NCI-H1694 (cell line): Measurements from ENCODE around the gene UFD1.
A peak's percentile ranks its signal among the peaks of the same experiment; 100 is the strongest.

Experiments used
- DNase-seq: peaks from one replicate; lab custom pipeline; 2025; lab: John Stamatoyannopoulos, UW

The UFD1 gene

GRCh38 chr22:19470010-19470409 is 9.0 kb downstream of the UFD1 start:
- no peak for DNase-seq

GRCh38 chr22:19469421-19469820 is 9.6 kb downstream of the UFD1 start:
- no peak for DNase-seq

DNA sequence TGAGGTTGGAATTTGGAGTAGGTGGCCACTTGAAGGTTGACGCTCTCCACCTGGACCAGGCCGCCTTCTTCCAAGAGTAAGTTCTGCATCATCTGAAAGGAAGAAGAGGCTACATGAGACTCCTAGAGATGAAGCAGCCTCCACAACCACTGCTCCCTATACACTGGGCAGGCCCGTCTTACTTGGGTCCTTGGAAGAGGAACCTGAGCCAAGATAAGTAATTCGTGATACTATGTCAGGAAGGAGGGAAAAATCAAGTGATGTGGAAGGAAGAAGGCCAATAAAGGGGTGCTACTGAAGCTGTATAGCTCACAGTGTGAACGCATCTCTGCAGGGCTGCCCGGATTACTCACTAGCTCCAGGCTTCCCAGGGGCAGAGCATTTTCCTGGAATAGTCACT is 11.1 kb downstream of the UFD1 start:
- DNase-seq = no peak

GRCh38 chr22:19466848-19467752 is 11.9 kb downstream of the UFD1 start:
- DNase-seq = no peak

DNA sequence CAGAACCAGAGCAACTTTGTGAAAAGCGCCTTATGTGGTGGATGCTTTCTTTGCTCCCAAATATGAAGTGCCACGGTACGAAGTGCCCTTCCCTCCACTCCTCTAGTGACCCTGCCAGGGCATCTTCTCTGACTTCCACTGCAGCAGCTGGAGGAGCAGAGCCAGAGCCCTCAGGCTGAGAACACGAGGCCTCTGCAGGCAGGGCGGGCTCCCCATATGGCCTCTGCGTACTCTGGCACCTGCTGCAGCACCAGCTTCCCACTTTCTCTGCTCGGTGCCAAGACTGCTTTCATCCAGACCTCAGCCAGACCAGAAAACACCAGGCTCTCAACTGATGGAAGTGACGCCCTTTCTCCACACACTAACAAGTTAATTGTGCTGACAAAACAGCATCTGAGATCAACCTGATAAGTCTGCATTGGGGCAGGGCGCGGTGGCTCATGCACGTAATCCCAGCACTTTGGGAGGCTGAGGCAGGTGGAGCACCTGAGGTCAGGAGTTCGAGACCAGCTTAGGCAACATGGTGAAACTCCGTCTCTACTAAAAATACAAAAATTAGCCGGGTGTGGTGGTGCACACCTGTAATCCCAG is 12.8 kb downstream of the UFD1 start:
- peak; percentile 73 for DNase-seq

- DNase-seq = no peak
Measured at GRCh38 chr22:19464975-19465374, 14.0 kb downstream of the UFD1 start.

- DNase-seq = no peak
Measured at GRCh38 chr22:19464546-19464945, 14.4 kb downstream of the UFD1 start.

- DNase-seq = no peak
Measured at GRCh38 chr22:19463491-19464469, 15.2 kb downstream of the UFD1 start.

GRCh38 chr22:19463008-19463407 is 16.0 kb downstream of the UFD1 start:
- no peak for DNase-seq

DNA sequence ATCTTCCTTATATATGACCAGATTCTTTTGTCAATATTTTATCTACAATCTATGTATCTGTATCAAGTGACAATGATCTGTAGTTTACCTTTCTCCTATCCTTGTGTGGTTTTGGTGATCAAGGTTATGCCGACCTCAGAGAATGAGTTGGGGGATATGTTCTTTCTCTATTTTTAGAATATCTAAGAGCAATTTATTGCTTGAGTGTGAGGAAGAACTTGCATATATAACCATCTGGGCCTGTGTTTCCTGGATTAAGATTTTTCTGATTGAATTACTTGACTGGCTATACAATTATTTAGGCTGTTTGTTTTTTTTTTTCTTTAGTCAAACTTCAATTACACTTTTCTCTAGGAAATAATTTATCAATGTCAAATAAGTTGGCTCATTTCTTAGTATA is 17.5 kb downstream of the UFD1 start:
- DNase-seq = no peak

GRCh38 chr22:19460036-19460435 is 19.0 kb downstream of the UFD1 start:
- no peak for DNase-seq

DNA sequence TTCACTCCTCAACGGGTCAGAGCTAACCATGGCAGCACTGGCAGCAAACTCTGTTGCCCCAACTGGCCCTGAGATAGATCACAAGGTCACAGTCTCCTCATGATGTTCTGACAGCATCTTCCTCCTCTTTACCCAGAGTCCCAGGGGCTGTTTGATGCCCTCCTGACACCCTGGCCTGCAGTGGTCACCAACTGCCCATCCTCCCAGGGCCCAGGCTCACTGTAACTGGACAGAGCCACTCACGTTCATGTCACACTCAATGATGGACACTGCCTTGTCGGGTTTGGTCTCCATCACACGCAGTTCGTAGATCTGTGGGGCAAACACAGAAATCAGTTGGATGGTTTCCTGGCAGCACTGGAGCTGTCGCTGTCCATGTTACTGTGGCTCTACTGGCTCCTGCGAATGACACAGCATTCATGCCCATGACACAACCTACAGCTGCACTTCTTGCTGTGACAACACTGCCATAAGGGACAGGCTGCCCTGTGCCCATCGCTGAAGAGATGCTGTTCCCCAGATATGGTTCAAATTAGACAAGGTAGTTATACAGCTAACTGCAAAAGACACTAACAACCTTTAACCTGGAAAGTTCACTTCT is 21.1 kb downstream of the UFD1 start:
- DNase-seq = no peak

DNA sequence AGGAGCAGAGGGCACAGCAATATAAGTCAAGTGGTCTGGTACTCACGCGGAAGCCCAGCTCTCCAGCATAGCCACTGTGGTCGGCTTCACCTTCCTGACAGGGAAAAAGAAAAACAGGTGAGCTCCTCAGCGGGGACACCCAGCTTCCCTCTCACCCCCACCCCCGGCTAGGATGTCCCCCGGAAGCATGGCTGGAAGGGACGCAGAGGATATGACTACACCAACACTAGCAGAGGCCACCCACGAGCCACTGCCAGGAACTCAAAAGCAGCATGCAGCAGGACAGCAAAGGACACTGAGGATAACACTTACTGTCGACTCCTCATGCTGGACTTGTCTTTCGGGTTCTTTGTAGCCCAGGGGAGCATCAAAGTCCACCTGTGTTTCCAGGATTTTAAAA is 22.5 kb downstream of the UFD1 start:
- DNase-seq = no peak

DNA sequence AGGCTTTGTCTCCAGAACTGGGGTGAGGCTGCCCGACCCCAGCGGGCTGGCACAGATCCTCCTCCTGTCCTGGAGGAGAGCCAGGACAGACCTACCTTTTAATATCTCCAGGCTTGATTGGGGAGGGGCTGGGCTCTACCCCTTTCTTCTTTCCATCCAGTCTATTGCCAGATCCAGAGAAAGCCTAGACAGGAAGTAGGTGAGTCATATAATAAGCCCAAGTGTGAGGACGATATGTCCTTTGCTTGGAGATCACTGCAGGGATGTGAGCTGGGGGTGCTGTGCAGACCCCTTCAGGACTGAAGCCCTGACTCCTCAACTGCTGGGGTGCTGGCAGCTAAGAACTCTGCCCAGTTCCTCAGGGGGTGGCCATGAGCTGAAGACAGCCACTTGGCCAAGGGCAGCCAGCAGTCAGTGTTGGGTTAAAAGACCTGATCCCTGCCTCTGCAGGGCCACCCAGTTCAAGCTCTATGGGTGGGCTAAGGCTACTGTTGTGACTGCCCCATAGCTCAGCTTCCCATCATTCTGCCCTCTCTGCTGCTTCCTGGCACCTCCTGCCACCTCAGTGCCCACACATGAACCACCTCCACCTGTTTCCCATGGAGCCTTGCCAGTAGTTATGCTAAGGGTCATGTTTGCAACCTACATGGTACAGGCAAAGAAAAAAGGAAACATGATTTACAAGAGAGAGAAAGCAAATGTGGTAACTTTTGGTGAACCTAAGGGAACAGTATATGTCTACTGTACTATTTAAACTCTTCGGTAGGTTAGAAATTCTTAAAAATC is 23.2 kb downstream of the UFD1 start:
- DNase-seq = no peak

DNA sequence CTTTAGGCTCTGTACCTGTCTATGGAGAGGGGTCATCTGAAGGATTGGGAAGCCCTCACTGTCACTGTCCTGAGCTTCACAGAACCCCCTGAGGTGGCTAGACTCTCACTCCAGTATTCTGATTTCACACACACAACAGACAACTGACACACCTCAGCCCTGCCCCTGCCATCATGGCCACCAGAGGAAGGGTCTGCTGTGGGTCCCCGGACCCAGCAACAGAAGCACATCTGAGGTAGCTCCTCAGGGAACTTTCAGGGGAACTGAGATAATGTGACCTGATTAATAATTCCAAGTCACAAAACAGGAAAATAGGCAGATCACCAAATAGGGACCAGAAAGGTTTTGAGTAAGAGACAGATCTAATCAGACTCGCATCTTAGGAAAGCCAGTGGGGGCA is 24.0 kb downstream of the UFD1 start:
- no peak for DNase-seq

DNA sequence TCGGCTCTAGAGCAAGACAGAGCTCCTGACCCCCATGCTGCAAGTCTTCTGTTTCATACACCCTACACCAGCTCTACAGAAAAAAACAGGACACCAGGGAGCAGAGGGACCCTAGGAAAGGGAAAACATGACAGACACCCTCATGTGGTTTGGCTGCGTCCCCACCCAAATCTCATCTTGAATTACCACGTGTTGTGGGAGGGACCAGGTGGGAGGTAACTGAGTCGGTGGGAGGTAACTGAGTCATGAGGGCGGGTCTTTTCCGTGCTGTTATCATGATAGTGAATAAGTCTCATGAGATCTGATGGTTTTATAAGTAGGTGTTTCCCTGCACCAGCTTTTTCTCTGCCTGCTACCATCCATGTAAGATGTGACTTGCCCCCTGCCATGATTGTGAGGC is 24.8 kb downstream of the UFD1 start:
- DNase-seq = no peak

DNA sequence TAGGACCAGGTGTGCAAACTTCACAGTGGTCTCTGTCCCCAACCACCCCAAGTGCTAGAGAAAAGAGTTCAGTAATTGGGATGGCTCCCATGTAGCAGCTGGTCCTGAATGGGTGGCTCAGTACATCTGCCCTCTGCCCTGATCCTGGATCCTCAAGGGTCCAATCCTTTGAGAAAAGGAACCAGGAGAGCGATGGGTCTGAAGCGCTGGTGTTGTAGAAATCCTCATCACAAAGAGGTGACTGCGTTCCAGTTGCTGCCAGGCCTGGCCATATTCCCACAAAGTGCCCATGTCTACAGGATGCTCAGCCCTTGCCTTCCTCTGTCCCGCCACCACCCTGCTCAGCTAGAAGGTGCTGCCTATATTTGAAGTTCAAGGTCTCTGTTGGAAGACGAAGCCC is 25.3 kb downstream of the UFD1 start:
- DNase-seq = no peak

DNA sequence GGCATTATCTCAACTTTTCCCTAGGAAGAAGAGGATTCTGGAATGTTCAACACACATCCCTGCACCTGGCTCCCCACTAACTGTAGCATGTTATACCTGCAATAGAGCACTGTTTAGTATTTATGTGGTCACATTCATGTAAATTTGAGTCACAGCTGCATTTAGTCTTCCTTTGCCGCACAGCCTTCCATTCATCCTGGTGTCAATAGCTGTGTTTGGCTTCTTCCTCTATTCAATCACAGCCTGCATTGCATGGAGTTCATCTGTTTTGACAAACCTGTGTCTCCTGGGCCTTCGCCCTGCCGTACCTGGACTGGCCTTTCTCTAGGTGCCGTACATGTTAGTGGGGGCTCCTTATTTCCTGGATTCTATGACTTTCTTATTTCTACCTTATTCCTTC is 27.4 kb downstream of the UFD1 start:
- DNase-seq = no peak

- no peak for DNase-seq
Measured at GRCh38 chr22:19450363-19451175, 28.4 kb downstream of the UFD1 start.

- no peak for DNase-seq
Measured at GRCh38 chr22:19449422-19449767, 29.6 kb downstream of the UFD1 start.
